ENCODE data around the gene ATP2C2.

The ATP2C2 gene

DNA sequence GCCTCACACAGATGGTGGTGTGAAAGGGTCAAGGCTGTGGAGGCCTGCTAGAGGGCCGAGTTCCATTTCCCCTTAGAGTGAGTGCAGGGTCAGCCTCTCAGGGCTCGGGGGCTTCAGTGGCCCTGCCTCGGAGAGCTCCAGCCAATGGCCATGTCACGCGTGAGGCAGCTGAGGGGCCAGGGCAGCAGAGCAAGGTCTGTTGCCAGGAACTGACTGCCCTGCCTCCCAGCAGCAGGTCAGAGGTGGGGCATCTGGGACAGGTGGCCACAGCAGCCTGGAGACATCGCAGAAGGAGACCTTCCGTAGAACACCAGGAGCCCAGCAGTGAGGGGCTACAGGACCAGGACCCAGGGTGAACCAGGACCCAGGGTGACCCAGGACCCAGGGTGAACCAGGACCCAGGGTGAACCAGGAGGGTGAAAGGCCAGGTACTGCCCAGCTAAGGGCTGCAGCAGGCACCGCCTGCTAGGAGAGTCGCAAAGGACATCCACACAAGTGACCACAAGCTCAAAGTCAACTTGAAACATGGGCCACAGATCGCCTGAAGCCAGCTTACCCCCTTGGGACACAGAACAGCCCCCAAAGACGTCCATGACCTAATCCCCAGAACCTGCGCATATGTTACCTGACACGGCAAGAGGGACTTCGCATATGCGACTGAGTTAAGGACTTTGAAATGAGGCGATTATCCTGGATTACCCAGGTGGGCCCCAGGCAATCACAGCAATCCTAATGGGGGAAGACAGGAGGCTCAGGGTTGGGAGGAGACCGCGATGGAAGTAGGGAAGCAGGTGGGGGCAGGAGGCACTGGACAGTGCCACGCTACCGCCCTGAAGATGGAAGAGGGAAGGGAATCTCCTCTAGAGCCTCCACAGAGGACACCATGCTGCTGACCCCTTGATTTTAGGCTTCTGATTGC, 141.0 kb downstream of the ATP2C2 start:
- DNase-seq (ENCODE audit: low read depth in 2 of 2, low spot score in 1 of 2) = no peak

DNA sequence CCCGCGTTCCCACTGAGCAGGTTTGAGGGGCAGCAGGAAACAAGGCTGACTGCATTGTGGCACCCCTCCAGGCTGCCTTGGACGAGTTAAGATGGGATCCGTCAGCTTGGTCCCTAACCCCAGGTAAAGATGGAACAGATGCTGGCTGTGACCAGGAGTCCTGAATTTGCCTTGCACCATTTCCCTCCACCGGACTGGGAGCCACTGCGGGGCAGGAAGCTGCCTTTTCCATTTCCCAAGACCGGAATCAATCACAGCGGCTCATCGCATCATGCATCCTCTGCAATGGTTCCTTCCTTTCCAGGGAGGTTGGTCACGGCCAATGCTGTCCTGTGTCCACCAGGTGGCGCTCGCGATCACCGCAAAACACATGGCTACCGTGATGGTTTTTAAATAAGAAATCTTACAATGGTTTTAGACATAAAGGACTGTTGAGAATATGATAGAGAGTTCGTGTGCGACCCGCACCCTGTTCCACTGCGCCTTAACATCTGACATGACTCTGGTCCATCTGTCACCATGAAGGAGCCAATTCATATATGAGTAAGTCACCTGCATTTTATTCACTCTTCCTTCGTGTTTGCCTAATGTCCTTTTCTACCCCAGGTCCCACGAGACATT, 143.0 kb downstream of the ATP2C2 start:
- DNase-seq (ENCODE audit: low read depth in 2 of 2, low spot score in 1 of 2) = peak; percentile 71 to 76

DNA sequence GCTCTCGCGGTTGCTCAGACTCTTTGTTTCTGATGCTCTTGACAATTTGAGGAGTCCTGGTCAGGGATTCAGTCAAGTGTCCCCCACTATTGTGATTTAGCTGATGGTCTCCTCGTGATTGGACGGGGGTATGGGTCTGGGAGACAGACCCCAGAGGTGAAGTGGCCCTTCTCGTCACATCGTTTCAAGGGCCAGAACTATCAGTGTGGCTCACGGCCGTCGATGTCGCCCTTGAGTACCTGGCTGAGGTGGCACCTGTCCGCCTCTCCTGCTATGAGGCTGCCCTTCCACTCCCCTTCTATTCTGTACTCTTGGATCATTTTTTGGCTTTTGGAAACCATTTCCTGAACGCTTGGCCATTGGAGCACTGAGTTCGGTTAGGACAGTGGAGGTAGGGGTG, 143.5 kb downstream of the ATP2C2 start:
- DNase-seq (ENCODE audit: low read depth in 2 of 2, low spot score in 1 of 2) = no peak

DNA sequence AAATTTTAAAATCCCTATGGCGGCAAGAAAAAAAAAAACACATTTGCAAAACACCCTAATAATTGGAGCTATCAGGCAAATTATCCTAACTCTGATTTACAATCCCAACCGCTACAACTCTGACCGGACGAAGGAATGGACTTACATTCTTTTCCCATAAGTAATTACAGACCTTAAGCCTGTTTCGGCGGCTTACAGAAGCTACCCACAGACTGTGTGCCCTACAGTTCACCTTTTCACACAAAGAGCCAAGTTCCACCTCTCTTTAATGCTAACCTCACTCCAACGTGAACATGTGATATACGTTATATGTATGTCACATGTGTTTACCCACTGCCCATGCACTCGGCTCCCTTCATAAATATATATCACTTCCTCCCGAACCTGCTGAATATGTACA, 144.8 kb downstream of the ATP2C2 start:
- DNase-seq (ENCODE audit: low read depth in 2 of 2, low spot score in 1 of 2) = no peak

- no peak for DNase-seq (ENCODE audit: low read depth in 2 of 2, low spot score in 1 of 2)
Observed at GRCh38 chr16:84513666-84514065, 145.3 kb downstream of the ATP2C2 start.

Data from stimulated activated CD8-positive, alpha-beta memory T cell treated with anti-CD3 and anti-CD28 coated beads, Interleukin-4, amount 100 ng/mL, for 1 hour (primary cell).